Skeletal muscle satellite cell (primary cell): Measurements from ENCODE around the gene DEPDC5.

Experiments used
- H3K27me3 ChIP-seq: 2 replicates; pipeline ENCODE4 v1.7.0; 2013; ENCODE audit warnings: low read length; ENCODE audit not compliant: control insufficient read depth, insufficient read depth
- H3K36me3 ChIP-seq: 2 replicates; pipeline ENCODE4 v1.7.0; 2013; ENCODE audit warnings: mild to moderate bottlenecking, control low read depth, low read length; ENCODE audit not compliant: insufficient read depth
- H3K4me1 ChIP-seq: 2 replicates; pipeline ENCODE4 v1.7.0; 2013; ENCODE audit warnings: low read length; ENCODE audit not compliant: control insufficient read depth, insufficient read depth
- H3K4me2 ChIP-seq: 2 replicates; pipeline ENCODE4 v1.7.0; 2013; ENCODE audit warnings: mild to moderate bottlenecking, low read length
- H3K4me3 ChIP-seq: 2 replicates; pipeline ENCODE4 v1.7.0; 2013; ENCODE audit warnings: low read length
- H3K9ac ChIP-seq: 2 replicates; pipeline ENCODE4 v1.7.0; 2013; ENCODE audit warnings: mild to moderate bottlenecking, low read depth, low read length, moderate library complexity
- H3K9me3 ChIP-seq: replicated peaks from 2 replicates; pipeline ENCODE4 v1.7.0; 2013; ENCODE audit warnings: mild to moderate bottlenecking, control low read depth, low read length

Gene DEPDC5

DNA sequence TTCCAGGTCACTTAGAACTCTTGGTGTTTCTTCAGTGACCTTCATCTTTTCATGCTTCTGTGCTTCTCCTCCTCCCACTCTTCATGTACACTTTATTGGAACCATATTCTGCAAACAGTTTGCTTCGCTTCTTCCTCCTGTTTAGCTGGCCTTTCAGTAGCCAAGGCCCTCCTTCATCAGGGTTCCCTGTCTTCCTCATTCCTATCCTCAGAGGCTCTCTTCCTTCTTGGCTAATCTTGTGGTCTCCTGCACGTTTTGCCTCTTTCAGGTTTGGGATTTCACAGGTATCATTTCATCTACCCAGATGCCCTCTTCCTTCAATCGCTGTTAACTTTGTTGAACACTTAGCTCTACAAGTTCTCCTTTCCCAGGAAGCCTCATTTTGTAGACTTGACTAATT, 66.8 kb downstream of the DEPDC5 start:
- no peaks in the 10 kb centered on the region for H3K27me3 ChIP-seq
- no peak overlapping the region for H3K9ac ChIP-seq
- peaks cover 11% of the 10 kb centered on the region for H3K4me1 ChIP-seq
- H3K4me3 ChIP-seq = no peak overlapping the region
- H3K36me3 ChIP-seq = peaks cover 59% of the 10 kb centered on the region
- H3K9me3 ChIP-seq = no peaks in the 10 kb centered on the region
- H3K4me2 ChIP-seq = no peak overlapping the region

DNA sequence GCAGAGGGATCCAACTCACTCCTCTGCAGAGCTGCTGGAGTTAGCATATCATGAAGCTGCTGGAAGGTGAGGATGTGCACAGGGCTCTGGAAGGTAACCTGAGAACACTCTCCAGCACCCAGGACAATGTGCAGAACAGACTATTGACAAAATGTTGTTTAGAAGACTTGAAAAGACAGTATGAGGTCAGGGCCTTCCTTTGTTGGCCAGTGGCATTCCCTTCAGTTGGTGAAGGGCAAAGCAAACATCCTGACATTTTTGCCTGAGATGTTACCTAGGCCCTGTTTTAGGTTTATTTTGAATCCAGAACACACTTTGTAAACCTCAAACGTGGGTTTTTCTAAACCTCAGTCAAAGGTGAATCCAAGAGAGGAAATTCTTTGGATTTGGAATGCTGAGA, 67.8 kb downstream of the DEPDC5 start:
- H3K36me3 ChIP-seq = peaks cover 61% of the 10 kb centered on the region

DNA sequence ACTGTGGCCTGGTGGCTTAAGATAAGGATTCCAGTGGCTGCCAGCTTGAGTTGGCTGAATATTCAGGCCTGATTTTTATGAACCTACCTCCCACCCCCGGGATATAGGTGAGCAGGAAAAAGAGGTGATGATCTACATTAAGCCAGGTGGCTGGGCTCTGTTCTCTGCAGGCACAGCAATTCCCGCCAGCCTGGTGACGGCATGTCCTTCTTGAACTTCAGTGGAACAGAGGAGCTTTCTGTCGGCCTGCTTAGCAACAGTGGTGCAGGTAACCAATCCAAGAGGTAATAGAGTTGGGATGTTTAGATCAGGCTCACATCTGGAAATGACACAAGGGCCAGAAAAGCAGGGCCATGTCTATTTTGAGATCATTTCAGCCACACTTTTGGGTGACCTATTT, 68.7 kb downstream of the DEPDC5 start:
- Histone ChIP-seq H3K4me2 (no peak overlapping the region), H3K9ac (no peak overlapping the region), H3K9me3 (no peaks in the 10 kb centered on the region), H3K4me1 (peaks cover 11% of the 10 kb centered on the region), H3K27me3 (no peaks in the 10 kb centered on the region), H3K4me3 (no peak overlapping the region), H3K36me3 (peaks cover 61% of the 10 kb centered on the region)

More for the DNA sequence above, 67.8 kb downstream of the DEPDC5 start:
- no peak overlapping the region for H3K4me3 ChIP-seq
- H3K4me1 ChIP-seq = peaks cover 11% of the 10 kb centered on the region
- no peak overlapping the region for H3K4me2 ChIP-seq
- H3K9ac ChIP-seq = no peak overlapping the region
- no peaks in the 10 kb centered on the region for H3K27me3 ChIP-seq
- H3K9me3 ChIP-seq = no peaks in the 10 kb centered on the region

DNA sequence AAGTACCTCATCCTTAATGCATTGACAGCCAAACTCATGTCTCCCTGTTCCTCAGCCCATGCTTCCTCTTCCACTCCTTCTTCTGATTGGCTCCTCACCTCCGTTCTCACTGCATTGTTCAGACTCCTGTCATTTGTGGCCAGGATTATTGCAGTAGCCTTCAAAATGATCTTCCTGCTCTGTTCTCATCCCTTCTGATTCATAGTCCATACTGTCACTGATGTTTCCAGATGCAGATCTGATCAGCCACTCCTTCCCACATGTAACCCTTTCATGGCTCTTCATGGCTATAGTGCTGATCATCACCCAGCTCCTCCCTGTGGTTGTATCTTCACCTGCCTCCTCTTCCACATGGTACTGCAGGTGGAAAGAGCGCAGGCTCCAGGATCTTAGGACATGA, 71.7 kb downstream of the DEPDC5 start:
- H3K27me3 ChIP-seq = no peaks in the 10 kb centered on the region
- no peak overlapping the region for H3K9ac ChIP-seq
- peaks cover 45% of the 10 kb centered on the region for H3K36me3 ChIP-seq
- no peak overlapping the region for H3K4me3 ChIP-seq
- H3K9me3 ChIP-seq = no peaks in the 10 kb centered on the region
- H3K4me1 ChIP-seq = peaks cover 18% of the 10 kb centered on the region
- no peak overlapping the region for H3K4me2 ChIP-seq

DNA sequence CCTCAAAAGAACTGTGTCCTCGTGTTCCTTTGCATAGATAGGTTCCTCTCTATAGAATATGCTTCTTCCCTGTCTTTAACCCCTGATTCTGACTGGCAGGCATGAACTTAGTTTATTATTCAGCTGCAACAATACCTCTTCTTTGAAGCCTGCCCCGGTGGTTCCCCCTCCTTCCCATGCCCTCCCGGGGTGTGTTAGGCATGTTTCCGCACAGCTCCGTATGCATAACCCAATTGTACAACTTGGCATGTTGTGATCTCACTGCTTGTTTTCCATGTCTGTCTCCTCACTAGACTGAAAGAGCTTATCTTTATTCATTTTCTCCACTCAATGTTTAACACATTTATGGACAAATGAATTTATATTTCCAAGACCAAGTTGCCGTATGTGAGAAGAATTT, 72.6 kb downstream of the DEPDC5 start:
- Histone ChIP-seq H3K27me3 (no peaks in the 10 kb centered on the region), H3K9ac (no peak overlapping the region), H3K4me1 (peaks cover 24% of the 10 kb centered on the region), H3K4me3 (no peak overlapping the region), H3K4me2 (no peak overlapping the region), H3K36me3 (peaks cover 36% of the 10 kb centered on the region), H3K9me3 (no peaks in the 10 kb centered on the region)

DNA sequence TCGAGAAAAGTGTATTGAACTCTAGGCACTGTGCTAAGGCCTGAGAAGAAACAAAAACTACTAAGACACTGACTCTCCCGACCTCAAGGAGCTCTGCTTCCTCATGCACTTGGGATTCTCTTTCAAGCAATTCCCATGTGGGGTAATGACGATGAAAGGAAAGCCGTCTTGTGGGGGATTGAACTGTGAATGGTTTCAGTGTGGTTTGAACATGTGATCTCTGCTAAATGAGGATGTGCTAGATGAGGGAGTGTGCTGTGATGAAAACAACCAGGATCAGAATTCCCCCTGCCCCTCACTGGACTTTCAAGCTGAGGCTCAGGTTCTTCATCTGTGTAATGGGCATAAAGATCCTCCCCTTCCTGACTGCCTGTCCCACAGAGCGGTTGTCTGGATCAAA, 74.9 kb downstream of the DEPDC5 start:
- H3K9ac ChIP-seq = no peak overlapping the region
- no peaks in the 10 kb centered on the region for H3K27me3 ChIP-seq
- peaks cover 24% of the 10 kb centered on the region for H3K4me1 ChIP-seq
- H3K9me3 ChIP-seq = no peaks in the 10 kb centered on the region
- H3K36me3 ChIP-seq = peaks cover 22% of the 10 kb centered on the region
- no peak overlapping the region for H3K4me2 ChIP-seq
- H3K4me3 ChIP-seq = no peak overlapping the region

DNA sequence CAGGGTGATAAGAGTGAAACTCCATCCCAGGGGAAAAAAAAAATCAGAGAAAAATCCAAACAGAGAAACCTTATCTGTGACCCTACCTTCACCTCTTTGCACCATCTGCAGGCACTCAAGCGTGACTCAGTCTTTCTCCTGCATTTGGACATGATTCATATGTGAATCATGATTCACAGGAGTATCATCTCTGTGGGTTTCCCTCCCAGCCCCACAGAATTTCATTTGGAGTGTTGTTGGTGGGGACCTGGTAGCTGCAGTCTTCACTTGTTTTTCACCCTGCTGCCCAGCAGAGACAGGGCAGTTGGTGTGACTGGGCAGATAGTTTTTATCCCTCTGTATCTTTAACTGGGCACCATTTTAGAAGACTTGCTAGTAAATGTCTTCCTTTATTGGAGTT, 75.7 kb downstream of the DEPDC5 start:
- H3K27me3 ChIP-seq = no peaks in the 10 kb centered on the region
- H3K4me1 ChIP-seq = peaks cover 24% of the 10 kb centered on the region
- peaks cover 27% of the 10 kb centered on the region for H3K36me3 ChIP-seq
- H3K4me3 ChIP-seq = no peak overlapping the region
- H3K9me3 ChIP-seq = no peaks in the 10 kb centered on the region
- H3K9ac ChIP-seq = no peak overlapping the region
- H3K4me2 ChIP-seq = peak overlapping the region; percentile 56

DNA sequence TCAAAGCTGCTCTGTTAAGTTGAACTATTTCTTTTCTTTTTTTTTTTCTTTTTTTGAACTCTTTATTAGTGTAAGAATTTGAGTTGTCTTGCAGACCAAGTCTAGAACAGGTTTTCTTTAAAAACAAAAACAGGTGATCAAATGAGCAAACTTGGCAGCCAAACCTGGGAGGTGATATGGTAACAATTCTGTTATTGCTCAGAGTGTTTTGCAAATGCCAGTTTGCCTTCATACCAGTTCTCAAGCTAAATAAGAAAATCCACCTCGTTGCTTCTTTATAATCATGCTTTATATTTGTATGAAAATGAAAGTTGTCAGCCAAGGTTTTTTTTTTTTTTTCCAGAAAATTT, 76.9 kb downstream of the DEPDC5 start:
- Histone ChIP-seq H3K4me2 (no peak overlapping the region), H3K9ac (no peak overlapping the region), H3K36me3 (peaks cover 27% of the 10 kb centered on the region), H3K4me3 (no peak overlapping the region), H3K4me1 (peaks cover 24% of the 10 kb centered on the region), H3K9me3 (no peaks in the 10 kb centered on the region), H3K27me3 (no peaks in the 10 kb centered on the region)

DNA sequence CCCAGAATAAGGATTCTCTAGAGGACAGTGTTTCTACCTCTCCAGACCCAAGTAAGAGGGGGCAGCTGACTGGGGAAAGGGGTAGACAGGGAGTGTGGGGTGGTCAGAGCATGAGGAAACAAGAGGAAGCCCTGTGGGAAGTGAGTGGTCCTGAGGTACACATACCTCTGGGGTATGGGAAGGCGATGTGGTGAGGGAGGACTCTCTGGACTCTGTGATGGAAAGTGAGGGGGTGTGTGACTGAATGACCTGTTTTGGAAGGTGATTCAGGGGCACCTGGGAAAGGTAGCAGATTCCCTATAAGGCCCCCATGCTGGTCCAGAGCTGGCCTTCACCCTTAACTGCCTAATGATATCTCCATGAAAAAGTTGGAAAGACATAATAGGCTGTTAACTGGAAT, 80.1 kb downstream of the DEPDC5 start:
- no peak overlapping the region for H3K4me2 ChIP-seq
- peaks cover 21% of the 10 kb centered on the region for H3K36me3 ChIP-seq
- no peaks in the 10 kb centered on the region for H3K9me3 ChIP-seq
- H3K4me1 ChIP-seq = peaks cover 21% of the 10 kb centered on the region
- no peak overlapping the region for H3K9ac ChIP-seq
- H3K27me3 ChIP-seq = no peaks in the 10 kb centered on the region
- H3K4me3 ChIP-seq = no peak overlapping the region

DNA sequence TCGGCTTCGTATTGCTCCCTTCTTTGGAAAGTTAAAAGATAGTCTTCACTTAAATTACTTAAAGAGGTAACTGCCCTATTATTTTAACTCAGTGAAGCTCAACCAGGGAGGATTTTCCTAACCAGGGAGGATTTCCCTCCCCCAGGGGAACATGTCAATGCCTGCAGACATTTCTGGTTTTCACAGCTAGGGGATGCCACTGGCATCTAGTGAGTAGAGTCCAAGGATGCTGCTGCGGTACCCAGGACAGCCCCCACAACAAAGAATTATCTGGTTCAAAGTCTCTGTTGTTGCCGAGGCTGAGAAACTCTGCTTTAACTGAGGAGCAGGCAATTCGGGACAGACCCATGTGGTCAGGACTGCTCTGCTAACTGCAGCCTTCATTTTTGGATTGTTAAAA, 82.2 kb downstream of the DEPDC5 start:
- H3K9ac ChIP-seq = no peak overlapping the region
- H3K4me1 ChIP-seq = peaks cover 1% of the 10 kb centered on the region
- H3K4me3 ChIP-seq = no peak overlapping the region
- H3K9me3 ChIP-seq = no peaks in the 10 kb centered on the region
- no peak overlapping the region for H3K4me2 ChIP-seq
- no peaks in the 10 kb centered on the region for H3K27me3 ChIP-seq
- peaks cover 30% of the 10 kb centered on the region for H3K36me3 ChIP-seq

DNA sequence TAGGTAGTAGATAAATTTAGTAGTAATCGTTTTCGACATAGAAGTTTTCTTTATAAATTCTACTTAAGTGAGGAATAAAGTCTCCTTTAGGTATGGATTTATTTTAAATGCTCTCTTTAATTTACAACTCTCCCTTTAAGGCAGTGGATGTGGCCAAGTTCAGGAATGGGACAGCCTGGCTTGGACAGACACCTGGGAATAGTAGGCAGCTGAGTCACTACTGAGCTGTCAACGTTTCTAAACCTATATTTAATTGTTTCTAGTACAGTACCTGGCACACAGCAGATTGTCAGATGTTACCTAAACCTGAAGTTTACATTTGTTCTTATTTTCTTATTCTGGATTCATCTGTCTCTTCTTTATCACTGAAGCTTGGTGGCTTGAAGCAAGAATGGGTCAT, 85.1 kb downstream of the DEPDC5 start:
- Histone ChIP-seq H3K36me3 (peaks cover 44% of the 10 kb centered on the region), H3K9me3 (no peaks in the 10 kb centered on the region), H3K4me2 (no peak overlapping the region), H3K4me3 (no peak overlapping the region), H3K4me1 (no peaks in the 10 kb centered on the region), H3K9ac (no peak overlapping the region), H3K27me3 (no peaks in the 10 kb centered on the region)

DNA sequence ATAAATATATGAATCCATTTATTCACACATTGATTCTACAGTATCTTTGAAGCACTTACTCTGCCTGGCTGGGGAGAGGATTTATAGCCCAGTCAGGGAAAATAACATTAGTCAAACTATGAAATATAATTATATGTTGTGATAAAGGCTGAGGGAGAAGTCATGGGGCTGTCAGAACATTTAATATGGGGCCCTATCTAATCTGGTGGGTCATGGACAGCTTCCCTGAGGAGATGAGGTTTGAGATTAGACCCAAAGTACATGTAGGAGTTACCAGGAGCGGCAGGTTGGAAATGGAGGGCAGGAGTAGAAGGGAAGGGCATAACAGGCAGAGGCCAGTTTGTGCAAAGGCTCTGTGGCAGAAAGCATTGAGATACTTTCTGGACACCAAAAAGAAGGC, 86.2 kb downstream of the DEPDC5 start:
- Histone ChIP-seq H3K4me1 (no peaks in the 10 kb centered on the region), H3K27me3 (no peaks in the 10 kb centered on the region), H3K4me3 (no peak overlapping the region), H3K9ac (no peak overlapping the region), H3K9me3 (no peaks in the 10 kb centered on the region), H3K36me3 (peaks cover 47% of the 10 kb centered on the region), H3K4me2 (no peak overlapping the region)
